Astrocyte of the spinal cord (primary cell): ENCODE data around the gene TFR2.

ENCODE experiments used
- DNase-seq: peaks from one replicate; pipeline ENCODE4 v3.0.0; 2011; ENCODE audit warnings: low read depth, low spot score
- H3K4me3 ChIP-seq: 2 replicates; pipeline ENCODE4 v1.5.1; 2011; ENCODE audit warnings: low read depth, mild to moderate bottlenecking, low read length, moderate library complexity
- CTCF ChIP-seq: IDR thresholded peaks from 2 replicates; pipeline ENCODE4 v1.5.1; 2012; ENCODE audit warnings: low read depth, mild to moderate bottlenecking, low read length, inconsistent platforms
- in situ Hi-C: cut with HindIII; loops from 2 replicates; pipeline ENCODE4 v1.10.0; 2017; ENCODE audit warnings: low sequenced_read_pairs

TFR2 gene

GRCh38 chr7:100678291-100678984 is 37.1 kb upstream of the TFR2 start:
- DNase-seq: no peak
- no peak for TF ChIP-seq CTCF
- no peak overlapping the region for H3K4me3 ChIP-seq
- in situ Hi-C loops: no loop called here

GRCh38 chr7:100677308-100678267 is 36.2 kb upstream of the TFR2 start:
- in situ Hi-C loops: no loop called here
- no peak for TF ChIP-seq CTCF
- H3K4me3 ChIP-seq: no peak overlapping the region
- no peak for DNase-seq

- TF ChIP-seq CTCF: no peak
- in situ Hi-C loops: no loop called here
These were observed 35.4 kb upstream of the TFR2 start for GRCh38 chr7:100676501-100677306.

GRCh38 chr7:100675581-100676350 is 34.4 kb upstream of the TFR2 start:
- DNase-seq: peak; percentile 53
- in situ Hi-C loops: no loop called here
- peak overlapping the region; percentile 97 for H3K4me3 ChIP-seq
- no peak for TF ChIP-seq CTCF

More at GRCh38 chr7:100676501-100677306, 35.4 kb upstream of the TFR2 start:
- H3K4me3 ChIP-seq: peak overlapping the region; percentile 97
- no peak for DNase-seq

GRCh38 chr7:100675105-100675451 is 33.7 kb upstream of the TFR2 start:
- in situ Hi-C loops: no loop called here
- DNase-seq: no peak
- H3K4me3 ChIP-seq: peak overlapping the region; percentile 97

More at GRCh38 chr7:100675105-100675451, 33.7 kb upstream of the TFR2 start:
- TF ChIP-seq CTCF: no peak
